Astrocyte of the hippocampus (primary cell): ENCODE data around the gene LYPD6B.
A peak's percentile ranks its signal among the peaks of the same experiment; 100 is the strongest.

Experiments
- DNase-seq: peaks from one replicate; pipeline ENCODE4 v3.0.0; 2011; ENCODE audit warnings: low read depth, low spot score

The LYPD6B gene

DNA sequence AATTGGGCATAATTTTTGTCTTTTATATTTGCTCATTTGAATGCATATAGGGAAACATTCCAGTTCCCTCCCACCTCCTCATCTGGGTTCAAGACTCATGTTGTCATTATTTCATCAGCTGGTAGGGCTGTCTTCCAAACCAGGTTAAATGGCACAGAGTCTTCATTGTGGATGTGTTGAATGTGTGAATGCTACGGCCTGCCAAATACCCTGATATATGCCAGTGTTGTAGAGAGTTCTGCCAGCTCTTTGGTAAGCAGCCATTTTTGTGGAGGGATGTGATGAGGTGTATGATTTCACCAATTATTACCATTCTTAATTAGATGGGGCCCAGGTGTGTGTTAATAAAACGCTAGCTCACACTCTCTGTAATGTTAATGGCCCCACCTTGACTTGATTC is 121.7 kb downstream of the LYPD6B start:
- DNase-seq = no peak

DNA sequence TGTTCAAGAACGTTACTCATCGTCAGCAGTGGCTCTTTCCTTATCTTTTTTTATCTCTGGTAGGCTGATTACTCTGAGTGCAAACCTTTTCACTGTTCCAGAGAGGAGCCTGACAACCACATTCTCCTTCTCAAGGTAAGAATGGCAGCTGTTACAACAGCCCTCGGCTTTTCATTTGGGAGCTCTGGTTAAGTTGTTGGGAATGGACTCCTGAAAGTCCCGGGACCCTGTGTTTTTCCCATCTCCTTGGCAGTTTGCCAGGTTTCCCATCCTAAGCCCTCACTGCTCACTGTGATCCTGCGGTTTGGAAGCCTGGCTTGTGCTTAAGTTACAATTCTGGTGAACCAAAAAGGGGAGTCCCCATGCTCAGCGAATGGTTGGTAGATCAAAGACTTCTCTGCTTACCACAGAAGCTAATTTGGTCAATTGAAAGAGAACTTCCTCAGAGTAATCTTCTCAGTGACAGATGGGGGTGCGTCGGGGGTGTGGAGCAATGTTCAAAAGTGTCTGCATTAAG is 122.3 kb downstream of the LYPD6B start:
- peak; percentile 74 for DNase-seq

DNA sequence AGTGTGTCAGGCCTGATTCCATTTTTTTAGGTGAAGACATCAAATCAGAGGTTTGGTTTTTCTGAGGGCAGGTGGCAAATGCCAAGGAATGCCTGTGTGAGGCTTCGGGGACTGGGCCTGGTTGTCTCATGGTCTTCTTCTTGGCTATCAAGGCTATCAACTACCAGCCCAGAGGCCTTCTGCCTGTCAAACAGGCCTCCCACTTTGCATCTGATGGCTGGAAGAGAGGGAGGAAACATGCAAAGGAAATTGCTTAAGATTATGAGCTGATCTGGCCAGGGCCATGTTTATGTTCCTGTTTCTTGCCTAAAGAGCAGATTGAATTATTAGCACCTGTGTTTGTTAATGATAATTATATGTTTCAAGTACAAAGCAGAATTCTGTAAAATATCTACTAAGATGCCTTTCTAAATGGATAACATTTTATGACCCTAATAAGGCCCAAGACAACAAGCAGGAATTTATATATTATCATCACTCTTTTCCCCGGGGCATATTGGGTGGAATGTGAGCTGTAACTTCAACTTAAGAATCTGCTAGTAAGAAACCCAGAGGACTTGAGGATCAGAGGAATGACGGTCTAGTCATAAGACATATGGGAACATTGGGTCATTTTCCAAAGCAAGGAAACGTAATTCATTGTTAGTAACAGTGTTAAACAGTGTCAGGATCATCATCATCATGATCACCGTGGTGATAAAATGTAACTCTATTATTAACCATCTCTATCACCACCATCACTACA is 123.2 kb downstream of the LYPD6B start:
- no peak for DNase-seq

DNA sequence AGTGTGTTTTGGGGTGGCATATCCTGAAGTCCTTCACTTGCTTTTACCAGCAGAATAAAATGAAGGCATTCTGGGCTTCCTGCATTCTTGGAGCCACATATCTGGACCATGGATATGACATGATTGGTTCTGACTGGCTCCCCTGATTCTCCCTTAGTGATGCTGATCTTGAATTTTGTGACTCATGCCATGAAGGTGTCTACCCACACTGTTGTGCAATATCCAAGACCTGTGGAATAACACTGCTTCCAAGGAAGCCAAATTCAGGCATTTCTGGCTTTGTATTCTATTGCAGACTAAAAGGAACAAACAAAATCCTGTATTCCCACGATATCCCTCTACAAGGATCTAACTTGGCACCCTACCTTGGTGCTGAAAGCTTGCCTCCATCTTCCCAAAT is 125.8 kb downstream of the LYPD6B start:
- no peak for DNase-seq

DNA sequence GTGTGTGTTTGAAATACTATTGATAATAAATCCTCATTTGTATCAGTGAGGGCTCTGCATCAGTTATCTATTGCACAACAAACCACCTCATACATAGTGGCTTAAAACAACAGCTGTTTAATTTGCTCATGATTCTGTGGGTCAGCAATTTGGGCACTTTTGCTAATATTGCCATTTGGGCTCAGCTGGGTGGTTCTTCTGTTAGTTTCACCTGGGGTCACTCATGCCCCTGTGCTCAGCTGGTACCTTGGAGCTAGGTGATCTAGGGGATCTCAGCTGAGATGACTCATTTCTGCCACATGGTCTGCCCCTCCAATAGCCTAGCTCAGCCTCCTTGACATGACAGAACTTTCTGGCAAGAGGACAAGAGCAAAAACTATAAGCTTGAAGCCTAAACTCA is 126.3 kb downstream of the LYPD6B start:
- no peak for DNase-seq

DNA sequence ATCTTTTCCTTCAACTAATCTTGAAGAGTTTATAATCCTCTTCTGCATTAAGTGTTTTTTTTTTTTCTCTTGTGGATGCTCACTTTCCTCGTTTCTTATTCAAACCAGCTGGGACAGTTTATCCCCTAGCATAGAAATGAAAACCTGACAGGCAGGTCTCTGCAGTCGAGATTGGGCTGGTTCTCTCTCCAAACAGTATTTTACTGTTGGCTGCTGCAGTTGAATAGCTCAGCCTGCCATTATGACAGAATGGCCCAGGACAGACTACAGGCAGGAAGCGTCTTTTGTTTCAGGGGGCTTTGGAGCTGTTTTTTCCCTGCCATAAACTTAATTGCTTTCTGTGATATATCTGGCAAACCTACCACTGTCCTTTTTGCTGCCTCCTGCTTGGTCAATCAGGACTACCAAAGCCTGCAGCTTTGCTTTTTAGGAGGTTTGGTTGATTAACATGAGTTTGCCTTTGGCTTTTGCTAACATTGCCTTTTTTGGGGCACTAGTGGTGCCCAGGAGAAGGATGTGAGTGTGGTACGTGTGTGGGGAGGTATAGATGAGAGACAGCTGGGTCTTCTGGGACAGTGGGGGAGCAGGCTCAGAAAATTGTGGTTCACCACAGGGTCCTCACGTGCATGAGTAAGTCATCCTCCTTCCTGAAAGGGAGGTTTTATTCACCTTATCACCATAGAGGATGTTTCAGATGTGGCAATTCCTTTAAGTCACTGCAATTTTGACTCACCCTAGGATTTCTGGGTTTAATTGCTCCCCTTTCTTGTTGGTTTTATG is 128.7 kb downstream of the LYPD6B start:
- no peak for DNase-seq

DNA sequence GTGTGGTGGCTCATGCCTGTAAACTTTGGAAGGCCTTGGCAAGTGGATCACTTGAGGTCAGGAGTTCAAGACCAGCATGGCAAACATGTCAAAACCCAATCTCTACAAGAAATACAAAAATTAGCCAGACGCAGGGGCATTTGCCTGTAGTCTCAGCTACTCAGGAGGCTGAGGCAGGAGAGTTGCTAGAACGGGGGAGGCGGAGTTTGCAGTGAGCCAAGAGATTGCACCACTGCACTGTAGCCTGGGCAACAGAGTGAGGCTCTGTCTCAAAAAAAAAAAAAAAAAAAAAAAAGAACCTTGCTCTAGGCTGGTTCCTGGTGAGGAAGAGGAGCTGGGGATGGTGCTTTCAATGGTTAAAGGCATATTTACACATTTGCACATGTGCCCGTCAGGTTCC is 129.4 kb downstream of the LYPD6B start:
- DNase-seq = no peak

DNA sequence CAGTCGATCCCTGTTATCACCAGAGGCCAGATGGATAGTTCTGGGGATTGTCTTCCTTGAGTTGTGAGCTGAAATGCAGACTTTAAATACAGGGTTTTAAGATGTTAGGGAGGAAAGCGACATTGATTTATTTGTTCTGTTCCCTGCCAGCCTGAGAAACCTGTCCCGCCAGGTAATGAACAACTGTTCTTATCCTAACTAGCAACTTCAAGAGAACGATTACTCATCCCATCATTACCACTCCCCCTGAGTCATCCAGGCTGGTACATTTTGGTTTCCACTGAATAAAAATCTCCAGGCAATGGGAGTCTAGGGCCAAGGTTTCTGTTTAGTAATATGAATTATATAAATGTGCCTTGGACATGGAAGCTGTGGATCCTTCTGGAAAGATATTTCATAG is 131.2 kb downstream of the LYPD6B start:
- peak; percentile 62 for DNase-seq

DNA sequence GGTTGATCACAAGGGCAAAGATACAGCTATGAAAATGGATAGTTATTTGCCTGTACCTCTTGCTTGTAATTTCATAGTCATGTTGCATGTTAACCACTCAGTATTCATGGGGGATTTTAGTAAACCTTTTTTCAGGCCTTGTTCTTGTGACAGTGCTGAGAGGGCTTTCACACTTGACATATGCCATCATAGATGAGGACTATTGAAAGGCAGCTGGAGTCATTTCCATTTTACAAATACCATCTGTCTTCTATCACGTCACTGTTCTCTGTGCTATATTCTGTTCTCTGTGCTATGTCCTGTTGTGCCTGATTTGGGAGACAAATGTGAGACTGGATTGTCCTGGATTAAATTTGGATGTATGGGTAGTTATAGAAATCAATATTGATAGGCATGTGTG is 131.7 kb downstream of the LYPD6B start:
- DNase-seq = no peak

DNA sequence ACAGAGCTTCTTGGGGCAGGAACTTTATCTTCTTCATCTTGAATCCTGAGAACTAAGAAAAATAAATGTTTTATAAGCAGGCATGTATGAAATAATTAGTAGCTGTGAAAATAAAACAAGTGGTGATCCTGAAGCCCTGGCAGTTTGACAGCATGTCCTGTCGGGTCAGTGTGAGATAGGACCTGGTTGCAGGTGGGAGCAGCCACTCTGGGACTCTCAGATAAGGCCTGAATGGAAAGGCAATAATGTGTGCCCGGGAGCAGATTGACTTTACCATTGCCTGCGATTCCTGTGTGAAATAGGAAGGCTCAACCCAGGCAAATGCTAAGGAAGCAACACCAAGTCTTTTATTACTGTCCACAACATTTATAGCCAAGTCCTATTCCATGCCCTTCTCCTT is 132.4 kb downstream of the LYPD6B start:
- no peak for DNase-seq

DNA sequence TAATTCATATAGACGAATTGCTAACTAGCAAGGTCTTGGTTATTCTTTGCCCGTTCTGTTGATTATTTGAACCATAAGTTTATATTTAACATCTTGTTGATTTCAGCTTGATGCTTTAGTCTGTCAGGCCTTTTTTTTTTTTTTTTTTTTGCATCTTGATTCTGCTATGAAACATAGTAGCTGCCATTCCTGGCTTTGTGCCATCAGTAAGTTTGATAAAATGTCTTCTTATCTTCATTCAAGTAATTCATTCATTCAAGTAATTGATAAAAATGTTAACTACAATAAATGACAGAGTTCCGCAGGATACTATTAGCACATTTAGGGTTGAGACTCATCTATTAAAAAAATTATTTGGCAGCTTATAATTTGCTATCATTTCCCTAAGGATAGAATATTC is 134.7 kb downstream of the LYPD6B start:
- no peak for DNase-seq

DNA sequence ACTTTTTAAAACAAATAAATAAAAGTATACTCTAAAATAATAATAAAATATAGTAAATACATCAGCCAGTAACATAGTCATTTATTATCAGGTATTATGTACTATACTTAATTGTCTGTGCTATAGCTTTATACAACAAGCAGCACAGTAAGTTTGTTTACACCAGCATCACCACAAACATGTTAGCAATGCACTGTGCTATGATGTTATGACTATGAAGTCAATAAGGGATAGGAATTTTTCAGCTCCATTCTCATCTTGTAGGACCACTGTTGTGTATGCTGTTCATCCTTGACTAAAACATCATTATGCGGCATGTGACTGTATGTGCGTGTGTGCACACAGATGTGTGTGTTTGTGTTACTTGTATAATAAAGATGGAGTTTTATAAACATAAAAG is 137.5 kb downstream of the LYPD6B start:
- DNase-seq = no peak

DNA sequence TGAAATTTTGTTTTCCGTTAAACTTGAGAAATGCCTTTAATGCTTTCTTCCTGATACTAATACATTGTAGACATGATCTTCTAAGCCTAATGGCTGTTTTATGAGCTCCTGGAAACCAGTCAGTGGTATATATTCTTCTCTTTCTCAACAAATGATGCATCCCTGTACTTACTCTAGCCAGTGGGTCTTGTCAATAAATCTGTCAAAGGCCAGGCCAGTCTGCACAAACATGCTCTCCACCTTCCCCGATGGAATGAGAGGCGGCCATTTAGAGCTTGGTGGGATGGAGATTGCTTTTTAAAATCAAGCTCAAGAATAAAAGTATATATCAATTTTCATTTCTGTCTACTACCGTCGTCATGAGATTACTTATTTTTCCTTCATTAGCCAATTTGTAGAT is 140.1 kb downstream of the LYPD6B start:
- DNase-seq = no peak

DNA sequence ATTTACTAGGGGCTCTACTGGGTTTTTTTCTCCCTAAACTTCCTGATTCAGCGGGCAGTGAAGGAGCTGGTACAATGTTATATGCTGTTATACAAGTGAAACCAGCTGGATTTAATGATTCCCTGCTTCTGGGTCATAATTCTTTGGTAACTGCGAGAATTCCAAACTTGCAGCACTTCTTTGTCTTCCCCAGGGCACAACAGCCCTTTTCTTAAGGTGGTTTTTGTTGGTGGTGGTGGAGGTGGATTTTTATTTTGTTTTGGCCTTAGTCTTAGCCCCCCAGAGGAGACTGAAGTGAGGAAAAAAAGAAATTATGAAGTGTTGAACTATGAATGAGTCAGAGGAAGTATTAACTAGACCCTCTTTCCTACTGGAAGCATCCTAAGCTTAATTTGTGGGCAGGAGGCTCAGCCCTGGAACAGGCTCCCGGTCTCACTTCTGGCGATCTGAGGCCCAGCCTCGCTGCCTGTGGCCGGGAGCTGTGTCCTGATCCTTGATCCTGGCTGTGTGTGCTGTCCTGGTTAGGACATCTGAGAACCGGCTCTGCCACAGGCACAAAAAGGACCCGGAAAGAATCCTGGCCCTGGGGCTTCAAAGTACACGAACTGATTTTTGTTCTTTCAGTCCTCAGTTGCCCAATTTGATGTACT is 141.9 kb downstream of the LYPD6B start:
- peak; percentile 52 for DNase-seq

DNA sequence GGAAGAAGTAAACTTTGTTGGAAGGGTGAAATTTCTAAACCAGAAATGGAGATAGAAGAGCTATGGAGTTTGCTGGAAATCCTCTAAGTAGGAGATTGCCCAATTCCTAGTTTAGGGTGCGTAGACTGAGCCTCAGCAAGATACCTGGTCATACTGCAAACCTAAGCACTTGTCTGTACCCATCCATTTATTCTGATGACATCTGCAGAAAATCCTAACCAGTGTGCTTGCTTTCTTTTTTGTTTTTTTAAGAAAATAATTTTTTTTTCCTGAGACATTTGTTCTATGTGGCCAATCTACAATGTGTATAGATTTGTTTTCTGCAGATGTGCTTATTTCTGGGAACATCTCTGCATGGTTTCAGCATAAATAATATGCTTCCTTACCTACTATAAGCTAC is 144.7 kb downstream of the LYPD6B start:
- DNase-seq = no peak

DNA sequence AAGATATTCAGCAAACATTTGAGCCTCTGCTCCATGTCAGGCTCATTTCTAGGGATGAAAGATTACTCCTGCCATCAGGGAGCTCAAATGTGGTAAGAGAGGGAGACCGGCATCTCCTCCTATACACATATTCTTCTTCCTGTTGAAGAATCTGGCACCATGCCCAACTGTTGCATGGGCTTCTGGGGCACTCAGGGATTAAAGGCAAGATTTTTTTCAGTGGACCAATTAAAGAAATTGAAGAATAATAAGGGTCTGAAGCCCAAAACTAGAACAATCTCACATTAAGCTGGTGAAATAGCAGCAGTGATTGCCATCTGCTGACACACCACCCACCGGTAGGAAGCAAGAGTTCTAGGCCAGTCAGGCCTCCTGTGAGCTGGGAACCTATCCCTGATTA is 146.5 kb downstream of the LYPD6B start:
- peak; percentile 33 for DNase-seq

DNA sequence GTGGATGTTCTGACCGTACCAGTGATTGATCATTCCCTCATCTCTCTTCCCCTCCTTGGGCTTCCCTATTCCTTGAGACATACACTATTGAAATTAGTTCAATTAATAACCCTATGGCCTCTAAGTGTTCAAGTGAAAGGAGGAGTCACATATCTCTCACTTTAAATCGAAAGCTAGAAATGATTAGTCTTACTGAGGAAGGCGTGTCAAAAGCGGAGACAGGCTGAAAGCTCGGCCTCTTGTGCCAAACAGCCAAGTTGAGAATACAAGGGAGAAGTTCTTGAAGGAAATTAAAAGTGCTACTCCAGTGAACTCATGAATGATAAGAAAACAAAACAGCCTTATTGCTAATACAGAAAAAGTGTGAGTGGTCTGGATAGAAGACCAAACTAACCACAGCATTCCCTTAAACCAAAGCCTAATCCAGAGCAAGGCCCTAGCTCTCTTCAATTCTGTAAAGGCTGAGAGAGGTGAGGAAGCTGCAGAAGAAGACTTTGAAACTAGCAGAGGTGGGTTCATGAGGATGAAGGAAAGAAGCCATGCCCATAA is 147.5 kb downstream of the LYPD6B start:
- peak; percentile 72 for DNase-seq

DNA sequence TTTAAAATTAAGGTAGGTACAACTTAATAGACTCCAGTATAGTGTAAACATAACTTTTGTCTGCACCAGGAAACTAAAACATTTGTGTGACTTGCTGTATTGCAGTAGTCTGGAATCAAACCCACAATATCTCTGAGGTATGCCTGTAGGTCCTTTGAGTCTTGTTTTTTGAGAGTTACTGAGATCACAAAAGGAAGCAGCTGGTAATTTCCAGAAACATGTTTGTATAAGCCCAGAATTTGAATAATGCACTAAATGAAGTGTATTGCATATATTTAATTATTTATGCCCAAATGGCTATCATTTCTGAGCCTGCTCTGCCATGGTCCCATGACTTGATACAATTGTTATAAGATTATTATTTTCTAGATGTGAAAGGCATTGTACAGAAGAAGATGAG is 148.6 kb downstream of the LYPD6B start:
- peak; percentile 3 for DNase-seq

DNA sequence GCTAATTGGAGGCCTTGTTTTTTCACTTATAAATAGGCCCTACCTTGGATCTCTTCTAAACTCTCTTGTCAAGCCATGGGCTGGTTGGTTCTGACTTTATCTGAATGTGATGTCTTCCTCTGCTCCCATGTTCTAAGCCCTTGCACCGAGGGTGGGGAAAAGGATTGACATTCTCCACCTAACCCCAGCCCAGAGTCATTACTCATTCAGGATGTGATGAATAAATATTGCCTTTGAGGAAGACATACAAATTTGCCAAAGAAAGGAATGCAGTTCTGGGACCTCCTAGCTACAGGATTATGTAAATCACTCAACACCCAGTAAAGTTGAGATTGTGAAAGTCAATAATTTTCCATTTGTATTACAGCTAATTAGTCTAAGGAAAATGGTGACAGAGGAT is 149.8 kb downstream of the LYPD6B start:
- DNase-seq = peak; percentile 23

DNA sequence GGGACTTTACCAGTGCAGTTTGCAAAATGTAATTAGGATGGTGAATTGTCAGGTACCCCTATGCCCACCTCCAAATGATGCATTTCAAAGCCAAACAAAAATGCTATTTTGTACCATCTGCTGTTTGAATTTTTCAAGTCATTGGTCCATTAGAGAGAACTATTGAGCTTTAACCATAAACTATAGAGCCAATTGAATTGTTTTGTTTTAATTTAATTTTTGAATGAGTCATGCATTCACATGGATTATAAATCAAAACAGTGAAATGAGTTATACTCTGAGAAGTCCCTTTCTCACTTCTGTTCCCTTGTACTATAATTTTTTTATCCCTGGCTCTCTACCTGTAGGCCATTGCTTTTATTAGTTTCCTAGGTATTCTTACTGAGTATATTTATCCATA is 151.3 kb downstream of the LYPD6B start:
- DNase-seq = no peak

DNA sequence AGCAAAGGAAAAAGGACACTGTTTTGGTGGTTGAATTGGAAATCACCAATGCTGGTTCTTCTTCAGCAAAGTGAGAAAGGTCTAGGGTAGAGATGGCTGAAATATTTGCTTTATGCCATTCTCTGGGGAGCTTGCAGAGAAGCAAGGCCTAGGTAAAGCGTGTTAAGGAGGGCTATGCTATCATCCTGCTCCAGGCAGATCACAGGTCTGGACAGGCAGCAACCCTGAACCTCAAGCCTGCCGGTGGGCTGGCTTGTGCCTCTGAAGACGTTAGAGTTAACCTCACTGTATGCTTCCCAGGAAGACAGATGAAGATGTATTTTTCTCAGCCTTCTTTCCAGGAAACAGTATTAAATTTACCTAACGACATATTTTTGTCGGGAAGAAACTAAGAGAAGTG is 153.4 kb downstream of the LYPD6B start:
- DNase-seq = no peak

DNA sequence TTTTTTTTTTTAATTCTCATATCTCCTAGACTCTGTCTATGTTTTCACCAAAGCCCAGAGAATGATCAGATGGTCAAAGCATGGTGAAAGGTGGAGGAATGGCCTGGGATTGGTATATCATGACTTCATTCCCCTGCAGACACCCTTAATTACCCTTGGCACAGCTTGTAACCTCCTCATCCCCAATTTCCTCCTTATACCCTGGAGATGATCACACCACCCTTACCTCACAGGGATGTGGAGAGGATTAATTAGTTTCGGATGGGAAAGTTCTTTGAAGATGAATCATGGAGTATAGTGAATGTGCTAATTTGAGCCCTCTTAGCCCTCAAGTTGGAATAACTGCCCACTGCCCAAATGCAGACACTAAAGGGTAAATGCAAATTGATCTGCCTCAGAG is 153.9 kb downstream of the LYPD6B start:
- peak; percentile 30 for DNase-seq
